ENCODE measurements around the gene DLG1. TPM values are rescaled to one million over a fixed set of nuclear protein-coding genes. Genes with fewer than 3 reads are reported as not detected.

Gene DLG1
- polyA plus RNA-seq, 4 donors, result 25.5 to 68.9 (median 39.7) TPM

GRCh38 chr3:197339841-197340520 is 41.6 kb upstream of the DLG1 start:
- 52 to 59% (median 57%) methylated on average over 12 of the region's 12 CpGs for WGBS, 3 donors
- H3K4me3 ChIP-seq (ENCODE audit: low read depth in 1 of 3, low read length in 3 of 3), result no peak overlapping the region
- H3K9me3 ChIP-seq (ENCODE audit: control insufficient read depth in 2 of 2, insufficient read depth in 1 of 2, low read depth in 1 of 2, low read length in 1 of 2), result no peaks in the 10 kb centered on the region
- peaks cover 0 to 3% (median 0%) of the 10 kb centered on the region in 3 donors for H3K4me1 ChIP-seq (ENCODE audit: control insufficient read depth in 3 of 3, insufficient read depth in 2 of 3, low read depth in 1 of 3, low read length in 2 of 3)
- H3K36me3 ChIP-seq (ENCODE audit: control insufficient read depth in 3 of 3, insufficient read depth in 2 of 3, low read depth in 1 of 3, low read length in 3 of 3), result no peaks in the 10 kb centered on the region
- no peaks in the 10 kb centered on the region for H3K27me3 ChIP-seq (ENCODE audit: control insufficient read depth in 3 of 3, insufficient read depth in 3 of 3, low read length in 3 of 3)
- FAIRE-seq (no peak), DNase-seq (no peak)
- no peak overlapping the region for H3K27ac ChIP-seq (ENCODE audit: low read depth in 1 of 3, low read length in 2 of 3)

GRCh38 chr3:197338586-197338985 is 40.2 kb upstream of the DLG1 start:
- no peak for FAIRE-seq
- no peak for DNase-seq
- H3K9me3 ChIP-seq (ENCODE audit: control insufficient read depth in 2 of 2, insufficient read depth in 1 of 2, low read depth in 1 of 2, low read length in 1 of 2), result no peaks in the 10 kb centered on the region
- H3K27ac ChIP-seq (ENCODE audit: low read depth in 1 of 3, low read length in 2 of 3), result no peak overlapping the region
- H3K27me3 ChIP-seq (ENCODE audit: control insufficient read depth in 3 of 3, insufficient read depth in 3 of 3, low read length in 3 of 3), result no peaks in the 10 kb centered on the region
- H3K4me1 ChIP-seq (ENCODE audit: control insufficient read depth in 3 of 3, insufficient read depth in 2 of 3, low read depth in 1 of 3, low read length in 2 of 3), result peaks cover 0 to 9% (median 0%) of the 10 kb centered on the region in 3 donors
- no peak overlapping the region for H3K4me3 ChIP-seq (ENCODE audit: low read depth in 1 of 3, low read length in 3 of 3)
- WGBS, 3 donors, result 78 to 83% (median 82%) methylated on average over 6 of the region's 6 CpGs
- no peaks in the 10 kb centered on the region for H3K36me3 ChIP-seq (ENCODE audit: control insufficient read depth in 3 of 3, insufficient read depth in 2 of 3, low read depth in 1 of 3, low read length in 3 of 3)

- Histone ChIP-seq H3K36me3 (ENCODE audit: control insufficient read depth in 3 of 3, insufficient read depth in 2 of 3, low read depth in 1 of 3, low read length in 3 of 3) (no peaks in the 10 kb centered on the region), H3K4me1 (ENCODE audit: control insufficient read depth in 3 of 3, insufficient read depth in 2 of 3, low read depth in 1 of 3, low read length in 2 of 3) (peaks cover 0 to 9% (median 0%) of the 10 kb centered on the region in 3 donors), H3K27ac (ENCODE audit: low read depth in 1 of 3, low read length in 2 of 3) (no peak overlapping the region), H3K9me3 (ENCODE audit: control insufficient read depth in 2 of 2, insufficient read depth in 1 of 2, low read depth in 1 of 2, low read length in 1 of 2) (no peaks in the 10 kb centered on the region), H3K27me3 (ENCODE audit: control insufficient read depth in 3 of 3, insufficient read depth in 3 of 3, low read length in 3 of 3) (no peaks in the 10 kb centered on the region), H3K4me3 (ENCODE audit: low read depth in 1 of 3, low read length in 3 of 3) (no peak overlapping the region)
- FAIRE-seq (no peak), DNase-seq (no peak)
- 89 to 95% (median 94%) methylated on average over 4 of the region's 4 CpGs for WGBS, 3 donors
Observed at GRCh38 chr3:197337656-197338055, 39.2 kb upstream of the DLG1 start.

- WGBS, 3 donors, result 93 to 98% (median 96%) methylated on average over 5 of the region's 5 CpGs
- DNase-seq (no peak), FAIRE-seq (no peak)
- Histone ChIP-seq H3K27ac (ENCODE audit: low read depth in 1 of 3, low read length in 2 of 3) (no peak overlapping the region), H3K4me3 (ENCODE audit: low read depth in 1 of 3, low read length in 3 of 3) (no peak overlapping the region), H3K27me3 (ENCODE audit: control insufficient read depth in 3 of 3, insufficient read depth in 3 of 3, low read length in 3 of 3) (no peaks in the 10 kb centered on the region), H3K4me1 (ENCODE audit: control insufficient read depth in 3 of 3, insufficient read depth in 2 of 3, low read depth in 1 of 3, low read length in 2 of 3) (peaks cover 0 to 9% (median 0%) of the 10 kb centered on the region in 3 donors), H3K9me3 (ENCODE audit: control insufficient read depth in 2 of 2, insufficient read depth in 1 of 2, low read depth in 1 of 2, low read length in 1 of 2) (no peaks in the 10 kb centered on the region), H3K36me3 (ENCODE audit: control insufficient read depth in 3 of 3, insufficient read depth in 2 of 3, low read depth in 1 of 3, low read length in 3 of 3) (no peaks in the 10 kb centered on the region)
Observed at GRCh38 chr3:197337214-197337613, 38.8 kb upstream of the DLG1 start.

- H3K27ac ChIP-seq (ENCODE audit: low read depth in 1 of 3, low read length in 2 of 3), result no peak overlapping the region
- no peak for DNase-seq
- peaks cover 0 to 9% (median 0%) of the 10 kb centered on the region in 3 donors for H3K4me1 ChIP-seq (ENCODE audit: control insufficient read depth in 3 of 3, insufficient read depth in 2 of 3, low read depth in 1 of 3, low read length in 2 of 3)
- H3K36me3 ChIP-seq (ENCODE audit: control insufficient read depth in 3 of 3, insufficient read depth in 2 of 3, low read depth in 1 of 3, low read length in 3 of 3), result no peaks in the 10 kb centered on the region
- H3K9me3 ChIP-seq (ENCODE audit: control insufficient read depth in 2 of 2, insufficient read depth in 1 of 2, low read depth in 1 of 2, low read length in 1 of 2), result no peaks in the 10 kb centered on the region
- WGBS, 3 donors, result 68 to 74% (median 72%) methylated on average over 4 of the region's 4 CpGs
- FAIRE-seq, result no peak
- no peak overlapping the region for H3K4me3 ChIP-seq (ENCODE audit: low read depth in 1 of 3, low read length in 3 of 3)
- H3K27me3 ChIP-seq (ENCODE audit: control insufficient read depth in 3 of 3, insufficient read depth in 3 of 3, low read length in 3 of 3), result no peaks in the 10 kb centered on the region
Observed at GRCh38 chr3:197336348-197336747, 37.9 kb upstream of the DLG1 start.

- H3K4me1 ChIP-seq (ENCODE audit: control insufficient read depth in 3 of 3, insufficient read depth in 2 of 3, low read depth in 1 of 3, low read length in 2 of 3), result peaks cover 0 to 9% (median 0%) of the 10 kb centered on the region in 3 donors
- H3K27me3 ChIP-seq (ENCODE audit: control insufficient read depth in 3 of 3, insufficient read depth in 3 of 3, low read length in 3 of 3), result no peaks in the 10 kb centered on the region
- no peak overlapping the region for H3K27ac ChIP-seq (ENCODE audit: low read depth in 1 of 3, low read length in 2 of 3)
- no peak for FAIRE-seq
- H3K36me3 ChIP-seq (ENCODE audit: control insufficient read depth in 3 of 3, insufficient read depth in 2 of 3, low read depth in 1 of 3, low read length in 3 of 3), result no peaks in the 10 kb centered on the region
- H3K4me3 ChIP-seq (ENCODE audit: low read depth in 1 of 3, low read length in 3 of 3), result no peak overlapping the region
- H3K9me3 ChIP-seq (ENCODE audit: control insufficient read depth in 2 of 2, insufficient read depth in 1 of 2, low read depth in 1 of 2, low read length in 1 of 2), result no peaks in the 10 kb centered on the region
- WGBS, 3 donors, result 70 to 88% (median 72%) methylated on average over 13 of the region's 13 CpGs
- no peak for DNase-seq
Observed at GRCh38 chr3:197335428-197336132, 37.2 kb upstream of the DLG1 start.

- Histone ChIP-seq H3K27me3 (ENCODE audit: control insufficient read depth in 3 of 3, insufficient read depth in 3 of 3, low read length in 3 of 3) (no peaks in the 10 kb centered on the region), H3K36me3 (ENCODE audit: control insufficient read depth in 3 of 3, insufficient read depth in 2 of 3, low read depth in 1 of 3, low read length in 3 of 3) (no peaks in the 10 kb centered on the region), H3K9me3 (ENCODE audit: control insufficient read depth in 2 of 2, insufficient read depth in 1 of 2, low read depth in 1 of 2, low read length in 1 of 2) (no peaks in the 10 kb centered on the region), H3K27ac (ENCODE audit: low read depth in 1 of 3, low read length in 2 of 3) (no peak overlapping the region), H3K4me3 (ENCODE audit: low read depth in 1 of 3, low read length in 3 of 3) (no peak overlapping the region), H3K4me1 (ENCODE audit: control insufficient read depth in 3 of 3, insufficient read depth in 2 of 3, low read depth in 1 of 3, low read length in 2 of 3) (peaks cover 0 to 6% (median 0%) of the 10 kb centered on the region in 3 donors)
- 65 to 70% (median 65%) methylated on average over 11 of the region's 11 CpGs for WGBS, 3 donors
- FAIRE-seq (no peak), DNase-seq (peak in 1 of 2 donors; percentile 59)
Observed at GRCh38 chr3:197333901-197334639, 35.7 kb upstream of the DLG1 start.

GRCh38 chr3:197331131-197331530 is 32.7 kb upstream of the DLG1 start:
- Histone ChIP-seq H3K4me1 (ENCODE audit: control insufficient read depth in 3 of 3, insufficient read depth in 2 of 3, low read depth in 1 of 3, low read length in 2 of 3) (peaks cover 0 to 6% (median 0%) of the 10 kb centered on the region in 3 donors), H3K4me3 (ENCODE audit: low read depth in 1 of 3, low read length in 3 of 3) (no peak overlapping the region), H3K27me3 (ENCODE audit: control insufficient read depth in 3 of 3, insufficient read depth in 3 of 3, low read length in 3 of 3) (no peaks in the 10 kb centered on the region), H3K36me3 (ENCODE audit: control insufficient read depth in 3 of 3, insufficient read depth in 2 of 3, low read depth in 1 of 3, low read length in 3 of 3) (no peaks in the 10 kb centered on the region), H3K9me3 (ENCODE audit: control insufficient read depth in 2 of 2, insufficient read depth in 1 of 2, low read depth in 1 of 2, low read length in 1 of 2) (no peaks in the 10 kb centered on the region), H3K27ac (ENCODE audit: low read depth in 1 of 3, low read length in 2 of 3) (no peak overlapping the region)
- 56 to 73% (median 61%) methylated on average over 2 to 3 of the region's 3 CpGs for WGBS, 3 donors
- FAIRE-seq, result no peak
- peak in 1 of 2 donors; percentile 30 for DNase-seq

Data from small intestine (tissue), 7 donors.